HepG2 (cell line): Measurements from ENCODE around the gene ABHD1. TPM values are rescaled to one million over a fixed set of nuclear protein-coding genes. Genes with fewer than 3 reads are reported as not detected.
A peak's percentile ranks its signal among the peaks of the same experiment; 100 is the strongest.

Experiments used
- ASH2L ChIP-seq: fragments of 300-600, 200-600 bp; sonication (generic); IDR thresholded peaks from 2 replicates; pipeline ENCODE4 v1.7.0; 2017; ENCODE audit warnings: low read depth, mild to moderate bottlenecking, moderate library complexity, mixed read lengths, low read length; ENCODE audit not compliant: insufficient read length
- GTF3A ChIP-seq: sonication (generic); formaldehyde crosslinking; conservative IDR thresholded peaks from 2 replicates; pipeline ENCODE4 v1.4.0; 2020; ENCODE audit warnings: mild to moderate bottlenecking, missing genetic modification reagents
- MIER3 ChIP-seq: IDR thresholded peaks from 2 replicates; pipeline ENCODE4 v1.6.1; 2016; ENCODE audit warnings: missing compliant biosample characterization, borderline replicate concordance
- PTBP1 ChIP-seq: fragments of 200-400 bp; formaldehyde crosslinking; IDR thresholded peaks from 2 replicates; pipeline ENCODE4 v1.6.1; 2018; ENCODE audit warnings: low read length, low read depth; ENCODE audit not compliant: poor library complexity, severe bottlenecking
- RARG ChIP-seq: sonication (generic); formaldehyde crosslinking; IDR thresholded peaks from 2 replicates; pipeline ENCODE4 v1.4.0; 2020; ENCODE audit warnings: low read depth, mild to moderate bottlenecking, missing genetic modification reagents
- SRSF4 ChIP-seq: fragments of 200-400 bp; formaldehyde crosslinking; IDR thresholded peaks from one replicate; pipeline ENCODE4 v1.6.1; 2018; ENCODE audit warnings: mild to moderate bottlenecking, low read depth, low read length, moderate library complexity; ENCODE audit not compliant: poor library complexity, severe bottlenecking
- TAF1 ChIP-seq: sonication (generic); formaldehyde crosslinking; IDR thresholded peaks from 2 replicates; pipeline ENCODE4 v1.4.0; 2020; ENCODE audit warnings: missing genetic modification reagents
- ZNF17 ChIP-seq: sonication (generic); formaldehyde crosslinking; IDR thresholded peaks from 2 replicates; pipeline ENCODE4 v1.5.0; 2020; ENCODE audit warnings: mild to moderate bottlenecking, missing genetic modification reagents
- ZNF232 ChIP-seq: sonication (generic); formaldehyde crosslinking; IDR thresholded peaks from 2 replicates; pipeline ENCODE4 v1.4.0; 2020; ENCODE audit warnings: missing genetic modification reagents, borderline replicate concordance
- ZNF33B ChIP-seq: sonication (generic); formaldehyde crosslinking; IDR thresholded peaks from 2 replicates; pipeline ENCODE4 v1.5.1; 2020; ENCODE audit warnings: mild to moderate bottlenecking, missing genetic modification reagents
- ZNF598 ChIP-seq: sonication (generic); formaldehyde crosslinking; IDR thresholded peaks from 2 replicates; pipeline ENCODE4 v1.5.1; 2020; ENCODE audit warnings: mild to moderate bottlenecking, missing genetic modification reagents, borderline replicate concordance
- polyA plus RNA-seq, 8 experiments: library from polyadenylated mRNA; depleted of rRNA in 3 of 8; stranded (reverse) in 7 of 8; unstranded in 1 of 8; fragments of >200 nt; fragmentation: Illumina TruSeq in 4 of 8; extraction: Trizol in 4 of 8; gene quantifications; 2 replicates each; pipeline versions ENCODE4 v1.2.1 to v1.2.3, GENCODE V29; 2011 to 2016; ENCODE audit warnings: low read depth in 4 of 8, missing spikeins in 1 of 8, mixed read lengths in 1 of 8; ENCODE audit not compliant: insufficient read depth in 1 of 8
- total RNA-seq, 5 experiments: library from RNA; depleted of rRNA; stranded (reverse); fragments of >200 nt; fragmentation: Illumina TruSeq; extraction: Trizol; gene quantifications; 2 replicates each; pipeline ENCODE4 v1.2.3, GENCODE V29; 2016; ENCODE audit warnings: low read depth in 1 of 5
- TF ChIP-seq, protein P1 (sequence below): sonication (generic); formaldehyde crosslinking; conservative IDR thresholded peaks from 2 replicates; pipeline ENCODE4 v1.4.0; 2020; ENCODE audit warnings: missing genetic modification reagents
- TF ChIP-seq, protein P2 (sequence below): sonication (generic); formaldehyde crosslinking; IDR thresholded peaks from 2 replicates; pipeline ENCODE4 v1.5.1; 2020; ENCODE audit warnings: mild to moderate bottlenecking, missing genetic modification reagents
- TF ChIP-seq, protein P3 (sequence below): sonication (generic); formaldehyde crosslinking; IDR thresholded peaks from one replicate; pipeline ENCODE4 v1.5.1; 2020; ENCODE audit warnings: mild to moderate bottlenecking, missing genetic modification reagents; ENCODE audit errors: not compliant biosample characterization

ABHD1 gene
- total and polyA plus RNA-seq, 2 of the 13 experiments (the other 11 are each of a cell fraction or from before 2014, with no cell fraction given) = 0.04 to 0.81 TPM

DNA sequence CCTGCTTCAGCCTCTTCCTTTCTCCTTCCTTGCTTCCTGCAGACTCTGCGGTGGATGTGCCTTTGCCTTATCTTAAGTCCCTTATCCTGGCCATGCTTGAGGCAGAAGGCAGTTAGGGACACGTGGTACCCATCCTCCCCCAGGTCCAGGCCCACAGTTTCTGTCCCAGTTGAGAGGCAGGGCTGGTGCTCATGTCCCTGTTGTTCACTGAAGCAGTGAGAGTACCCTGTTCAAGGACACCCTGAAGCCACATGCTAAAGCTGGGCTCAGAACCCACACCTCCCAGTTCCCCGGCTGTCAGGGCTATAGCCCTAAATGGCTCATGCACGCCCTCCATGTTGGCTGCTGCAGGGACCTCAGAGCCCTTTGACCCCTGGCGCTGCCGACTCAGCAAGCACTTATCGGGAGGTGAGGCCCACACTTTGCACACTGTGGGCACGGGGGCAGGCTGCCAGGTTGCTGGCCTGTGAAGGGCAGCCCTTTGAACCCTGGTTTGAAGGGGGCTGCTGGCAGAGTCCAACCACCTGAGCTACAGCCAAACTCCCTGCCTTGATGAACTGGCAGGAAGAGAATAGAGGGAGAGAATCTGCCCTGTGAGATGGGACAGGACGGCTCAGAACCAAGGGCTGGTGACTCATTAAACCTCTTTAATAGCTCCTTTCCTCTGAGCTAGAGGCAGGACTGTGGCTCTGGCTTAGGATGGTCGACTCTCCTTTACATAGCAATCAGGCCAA, 30.8 kb upstream of the ABHD1 start (continued):
- no peak for TF ChIP-seq PTBP1
- TF ChIP-seq, protein P1, sequence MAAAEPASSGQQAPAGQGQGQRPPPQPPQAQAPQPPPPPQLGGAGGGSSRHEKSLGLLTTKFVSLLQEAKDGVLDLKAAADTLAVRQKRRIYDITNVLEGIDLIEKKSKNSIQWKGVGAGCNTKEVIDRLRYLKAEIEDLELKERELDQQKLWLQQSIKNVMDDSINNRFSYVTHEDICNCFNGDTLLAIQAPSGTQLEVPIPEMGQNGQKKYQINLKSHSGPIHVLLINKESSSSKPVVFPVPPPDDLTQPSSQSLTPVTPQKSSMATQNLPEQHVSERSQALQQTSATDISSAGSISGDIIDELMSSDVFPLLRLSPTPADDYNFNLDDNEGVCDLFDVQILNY (CRISPR knock-in tag) = no peak
- peak; percentile 44; the same call in 1 of the 2 replicates for TF ChIP-seq TAF1
- TF ChIP-seq ZNF17 (CRISPR knock-in tag) = no peak
- no peak for TF ChIP-seq ZNF232 (CRISPR knock-in tag)
- no peak for TF ChIP-seq ASH2L
- TF ChIP-seq, protein P2, sequence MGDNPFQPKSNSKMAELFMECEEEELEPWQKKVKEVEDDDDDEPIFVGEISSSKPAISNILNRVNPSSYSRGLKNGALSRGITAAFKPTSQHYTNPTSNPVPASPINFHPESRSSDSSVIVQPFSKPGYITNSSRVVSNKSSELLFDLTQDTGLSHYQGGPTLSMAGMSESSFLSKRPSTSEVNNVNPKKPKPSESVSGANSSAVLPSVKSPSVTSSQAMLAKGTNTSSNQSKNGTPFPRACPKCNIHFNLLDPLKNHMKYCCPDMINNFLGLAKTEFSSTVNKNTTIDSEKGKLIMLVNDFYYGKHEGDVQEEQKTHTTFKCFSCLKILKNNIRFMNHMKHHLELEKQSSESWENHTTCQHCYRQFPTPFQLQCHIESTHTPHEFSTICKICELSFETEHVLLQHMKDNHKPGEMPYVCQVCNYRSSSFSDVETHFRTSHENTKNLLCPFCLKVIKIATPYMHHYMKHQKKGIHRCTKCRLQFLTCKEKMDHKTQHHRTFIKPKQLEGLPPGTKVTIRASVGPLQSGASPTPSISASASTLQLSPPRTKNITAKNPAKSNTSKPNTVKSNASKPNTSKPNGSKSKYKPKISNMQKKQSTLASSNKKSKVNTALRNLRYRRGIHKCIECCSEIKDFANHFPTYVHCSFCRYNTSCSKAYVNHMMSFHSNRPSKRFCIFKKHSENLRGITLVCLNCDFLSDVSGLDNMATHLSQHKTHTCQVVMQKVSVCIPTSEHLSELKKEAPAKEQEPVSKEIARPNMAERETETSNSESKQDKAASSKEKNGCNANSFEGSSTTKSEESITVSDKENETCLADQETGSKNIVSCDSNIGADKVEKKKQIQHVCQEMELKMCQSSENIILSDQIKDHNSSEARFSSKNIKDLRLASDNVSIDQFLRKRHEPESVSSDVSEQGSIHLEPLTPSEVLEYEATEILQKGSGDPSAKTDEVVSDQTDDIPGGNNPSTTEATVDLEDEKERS = no peak
- TF ChIP-seq, protein P3, sequence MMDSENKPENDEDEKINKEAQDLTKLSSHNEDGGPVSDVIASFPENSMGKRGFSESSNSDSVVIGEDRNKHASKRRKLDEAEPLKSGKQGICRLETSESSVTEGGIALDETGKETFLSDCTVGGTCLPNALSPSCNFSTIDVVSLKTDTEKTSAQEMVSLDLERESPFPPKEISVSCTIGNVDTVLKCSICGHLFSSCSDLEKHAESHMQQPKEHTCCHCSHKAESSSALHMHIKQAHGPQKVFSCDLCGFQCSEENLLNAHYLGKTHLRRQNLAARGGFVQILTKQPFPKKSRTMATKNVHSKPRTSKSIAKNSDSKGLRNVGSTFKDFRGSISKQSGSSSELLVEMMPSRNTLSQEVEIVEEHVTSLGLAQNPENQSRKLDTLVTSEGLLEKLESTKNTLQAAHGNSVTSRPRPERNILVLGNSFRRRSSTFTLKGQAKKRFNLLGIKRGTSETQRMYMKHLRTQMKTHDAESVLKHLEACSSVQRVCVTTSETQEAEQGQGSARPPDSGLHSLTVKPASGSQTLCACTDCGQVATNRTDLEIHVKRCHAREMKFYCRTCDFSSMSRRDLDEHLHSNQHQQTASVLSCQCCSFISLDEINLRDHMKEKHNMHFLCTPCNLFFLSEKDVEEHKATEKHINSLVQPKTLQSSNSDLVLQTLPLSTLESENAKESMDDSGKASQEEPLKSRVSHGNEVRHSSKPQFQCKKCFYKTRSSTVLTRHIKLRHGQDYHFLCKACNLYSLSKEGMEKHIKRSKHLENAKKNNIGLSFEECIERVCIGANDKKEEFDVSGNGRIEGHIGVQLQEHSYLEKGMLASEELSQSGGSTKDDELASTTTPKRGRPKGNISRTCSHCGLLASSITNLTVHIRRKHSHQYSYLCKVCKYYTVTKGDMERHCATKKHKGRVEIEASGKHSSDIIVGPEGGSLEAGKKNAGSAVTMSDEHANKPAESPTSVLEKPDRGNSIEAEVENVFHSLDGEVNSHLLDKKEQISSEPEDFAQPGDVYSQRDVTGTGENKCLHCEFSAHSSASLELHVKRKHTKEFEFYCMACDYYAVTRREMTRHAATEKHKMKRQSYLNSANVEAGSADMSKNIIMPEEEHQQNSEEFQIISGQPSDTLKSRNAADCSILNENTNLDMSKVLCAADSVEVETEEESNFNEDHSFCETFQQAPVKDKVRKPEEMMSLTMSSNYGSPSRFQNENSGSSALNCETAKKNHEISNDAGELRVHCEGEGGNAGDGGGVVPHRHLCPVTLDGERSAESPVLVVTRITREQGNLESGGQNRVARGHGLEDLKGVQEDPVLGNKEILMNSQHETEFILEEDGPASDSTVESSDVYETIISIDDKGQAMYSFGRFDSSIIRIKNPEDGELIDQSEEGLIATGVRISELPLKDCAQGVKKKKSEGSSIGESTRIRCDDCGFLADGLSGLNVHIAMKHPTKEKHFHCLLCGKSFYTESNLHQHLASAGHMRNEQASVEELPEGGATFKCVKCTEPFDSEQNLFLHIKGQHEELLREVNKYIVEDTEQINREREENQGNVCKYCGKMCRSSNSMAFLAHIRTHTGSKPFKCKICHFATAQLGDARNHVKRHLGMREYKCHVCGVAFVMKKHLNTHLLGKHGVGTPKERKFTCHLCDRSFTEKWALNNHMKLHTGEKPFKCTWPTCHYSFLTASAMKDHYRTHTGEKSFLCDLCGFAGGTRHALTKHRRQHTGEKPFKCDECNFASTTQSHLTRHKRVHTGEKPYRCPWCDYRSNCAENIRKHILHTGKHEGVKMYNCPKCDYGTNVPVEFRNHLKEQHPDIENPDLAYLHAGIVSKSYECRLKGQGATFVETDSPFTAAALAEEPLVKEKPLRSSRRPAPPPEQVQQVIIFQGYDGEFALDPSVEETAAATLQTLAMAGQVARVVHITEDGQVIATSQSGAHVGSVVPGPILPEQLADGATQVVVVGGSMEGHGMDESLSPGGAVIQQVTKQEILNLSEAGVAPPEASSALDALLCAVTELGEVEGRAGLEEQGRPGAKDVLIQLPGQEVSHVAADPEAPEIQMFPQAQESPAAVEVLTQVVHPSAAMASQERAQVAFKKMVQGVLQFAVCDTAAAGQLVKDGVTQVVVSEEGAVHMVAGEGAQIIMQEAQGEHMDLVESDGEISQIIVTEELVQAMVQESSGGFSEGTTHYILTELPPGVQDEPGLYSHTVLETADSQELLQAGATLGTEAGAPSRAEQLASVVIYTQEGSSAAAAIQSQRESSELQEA (CRISPR knock-in tag) = peak; percentile 82
- TF ChIP-seq ZNF598 (CRISPR knock-in tag) = no peak
- no peak for TF ChIP-seq RARG (CRISPR knock-in tag)
- TF ChIP-seq MIER3 (CRISPR knock-in tag) = peak; percentile 66; the same call in 1 of the 2 replicates
- no peak for TF ChIP-seq GTF3A (CRISPR knock-in tag)
- no peak for TF ChIP-seq SRSF4
- no peak for TF ChIP-seq ZNF33B (CRISPR knock-in tag)
